Measurements from ENCODE around the gene KDR. TPM values are rescaled to one million over a fixed set of nuclear protein-coding genes. Genes with fewer than 3 reads are reported as not detected.

KDR gene
- polyA plus RNA-seq, 1 donor, result 49.7 TPM

- DNase-seq, result no peak
Measured at GRCh38 chr4:55077577-55077976, 47.8 kb downstream of the KDR start.

GRCh38 chr4:55075823-55076716 is 49.3 kb downstream of the KDR start:
- DNase-seq, result no peak

GRCh38 chr4:55075376-55075775 is 50.0 kb downstream of the KDR start:
- no peak for DNase-seq

- DNase-seq, result no peak
Measured at GRCh38 chr4:55074386-55074785, 51.0 kb downstream of the KDR start.

GRCh38 chr4:55071951-55072350 is 53.4 kb downstream of the KDR start:
- DNase-seq, result no peak

GRCh38 chr4:55069248-55069647 is 56.1 kb downstream of the KDR start:
- no peak for DNase-seq

- no peak for DNase-seq
Measured at GRCh38 chr4:55068522-55068921, 56.9 kb downstream of the KDR start.

- no peak for DNase-seq
Measured at GRCh38 chr4:55066018-55066417, 59.4 kb downstream of the KDR start.

- no peak for DNase-seq
Measured at GRCh38 chr4:55055529-55055928, 69.9 kb downstream of the KDR start.

GRCh38 chr4:55051532-55051931 is 73.9 kb downstream of the KDR start:
- DNase-seq, result no peak

- DNase-seq, result no peak
Measured at GRCh38 chr4:55050418-55050950, 74.9 kb downstream of the KDR start.

- peak; percentile 27 for DNase-seq
Measured at GRCh38 chr4:55038176-55038890, 87.1 kb downstream of the KDR start.

- DNase-seq, result no peak
Measured at GRCh38 chr4:55037728-55038127, 87.7 kb downstream of the KDR start.

GRCh38 chr4:55036405-55036804 is 89.0 kb downstream of the KDR start:
- no peak for DNase-seq

GRCh38 chr4:55035892-55036291 is 89.5 kb downstream of the KDR start:
- no peak for DNase-seq

GRCh38 chr4:55033296-55033695 is 92.1 kb downstream of the KDR start:
- DNase-seq, result no peak

GRCh38 chr4:55032788-55033187 is 92.6 kb downstream of the KDR start:
- DNase-seq, result no peak

GRCh38 chr4:55032179-55032578 is 93.2 kb downstream of the KDR start:
- DNase-seq, result no peak

- DNase-seq, result no peak
Measured at GRCh38 chr4:55031158-55031557, 94.2 kb downstream of the KDR start.

- no peak for DNase-seq
Measured at GRCh38 chr4:55030589-55030988, 94.8 kb downstream of the KDR start.

GRCh38 chr4:55029821-55030503 is 95.4 kb downstream of the KDR start:
- DNase-seq, result no peak

- DNase-seq, result no peak
Measured at GRCh38 chr4:55029321-55029720, 96.1 kb downstream of the KDR start.

Data from hindlimb muscle (tissue), 1 donor.